Activated CD4-positive, alpha-beta T cell treated with anti-CD3 and anti-CD28 coated beads, Interleukin-2, amount 10 ng/mL, durations not matched to agents 7 days and 5 days (primary cell): Measurements from ENCODE around the gene DHX35. TPM values are rescaled to one million over a fixed set of nuclear protein-coding genes. Genes with fewer than 3 reads are reported as not detected.

ENCODE experiments used
- CTCF ChIA-PET: fragments of 350-600 bp; sonication (Branson Sonifier 250); formaldehyde crosslinking; loops from one replicate; lab custom pipeline; 2021; ENCODE audit warnings: antibody characterized with exemption; lab: Charles Lee
- POLR2A ChIA-PET: fragments of 350-600 bp; sonication (Branson Sonifier 250); formaldehyde crosslinking; loops from one replicate; lab custom pipeline; 2021; ENCODE audit warnings: antibody characterized with exemption; lab: Charles Lee
- DNase-seq: peaks from one replicate; pipeline ENCODE4 v3.0.0-alpha.2; 2020
- H3K27ac Mint-ChIP-seq: one replicate; pipeline ENCODE4 v1.8.0; 2021; ENCODE audit warnings: mild to moderate bottlenecking, moderate library complexity, mixed read lengths
- H3K27me3 Mint-ChIP-seq: one replicate; pipeline ENCODE4 v1.8.0; 2021; ENCODE audit warnings: mixed read lengths
- H3K36me3 Mint-ChIP-seq: one replicate; pipeline ENCODE4 v1.8.0; 2021; ENCODE audit warnings: low read depth, mixed read lengths
- H3K4me1 Mint-ChIP-seq: one replicate; pipeline ENCODE4 v1.8.0; 2021; ENCODE audit warnings: mixed read lengths
- H3K4me3 Mint-ChIP-seq: one replicate; pipeline ENCODE4 v1.8.0; 2021; ENCODE audit warnings: mild to moderate bottlenecking, moderate library complexity, mixed read lengths
- H3K9me3 Mint-ChIP-seq: one replicate; pipeline ENCODE4 v1.8.0; 2021; ENCODE audit warnings: mixed read lengths
- total RNA-seq, 2 experiments: library from RNA; stranded (reverse); gene quantifications; one replicate each; pipeline ENCODE4 v1.2.3, GENCODE V29; 2021

Gene DHX35
- total RNA-seq, 2 experiments from 2014 or later: 8.8 to 10.3 TPM

- H3K27me3 Mint-ChIP-seq: no peaks in the 10 kb centered on the region
- no peaks in the 10 kb centered on the region for H3K9me3 Mint-ChIP-seq
- H3K4me3 Mint-ChIP-seq: no peak overlapping the region
- CTCF ChIA-PET: interaction anchor here (0.6 kb wide), 1 partner anchor 11 kb away, joined by 3 read pairs; no protein-coding TSS in a partner anchor
- POLR2A ChIA-PET: no interaction called here
- DNase-seq: no peak
- H3K4me1 Mint-ChIP-seq: peaks cover 33% of the 10 kb centered on the region
- H3K27ac Mint-ChIP-seq: no peak overlapping the region
- peaks cover 64% of the 10 kb centered on the region for H3K36me3 Mint-ChIP-seq
Observed at GRCh38 chr20:39016041-39016440, 53.9 kb downstream of the DHX35 start.

- POLR2A ChIA-PET: no interaction called here
- H3K27ac Mint-ChIP-seq: no peak overlapping the region
- peaks cover 63% of the 10 kb centered on the region for H3K36me3 Mint-ChIP-seq
- H3K27me3 Mint-ChIP-seq: no peaks in the 10 kb centered on the region
- no peak for DNase-seq
- no peaks in the 10 kb centered on the region for H3K9me3 Mint-ChIP-seq
- CTCF ChIA-PET: interaction anchor here (0.6 kb wide), 1 partner anchor 12 kb away, joined by 3 read pairs; no protein-coding TSS in a partner anchor
- no peak overlapping the region for H3K4me3 Mint-ChIP-seq
- peaks cover 33% of the 10 kb centered on the region for H3K4me1 Mint-ChIP-seq
Observed at GRCh38 chr20:39016506-39016905, 54.4 kb downstream of the DHX35 start.

- no peaks in the 10 kb centered on the region for H3K9me3 Mint-ChIP-seq
- H3K4me1 Mint-ChIP-seq: peaks cover 43% of the 10 kb centered on the region
- no peak for DNase-seq
- CTCF ChIA-PET: no interaction called here
- H3K27ac Mint-ChIP-seq: no peak overlapping the region
- POLR2A ChIA-PET: no interaction called here
- no peaks in the 10 kb centered on the region for H3K27me3 Mint-ChIP-seq
- H3K4me3 Mint-ChIP-seq: no peak overlapping the region
- peaks cover 78% of the 10 kb centered on the region for H3K36me3 Mint-ChIP-seq
Observed at GRCh38 chr20:39019027-39019426, 56.9 kb downstream of the DHX35 start.

GRCh38 chr20:39019805-39020325, 57.7 kb downstream of the DHX35 start:
- Mint-ChIP-seq H3K36me3 (peaks cover 76% of the 10 kb centered on the region), H3K27ac (no peak overlapping the region), H3K27me3 (no peaks in the 10 kb centered on the region), H3K4me3 (no peak overlapping the region), H3K9me3 (no peaks in the 10 kb centered on the region), H3K4me1 (peaks cover 41% of the 10 kb centered on the region)
- ChIA-PET CTCF (no interaction called here), POLR2A (no interaction called here)
- no peak for DNase-seq

GRCh38 chr20:39021748-39022147, 59.6 kb downstream of the DHX35 start:
- no peak for DNase-seq
- CTCF ChIA-PET: interaction anchor here (0.7 to 1.7 kb wide), 7 partner anchors 8 to 376 kb away, joined by 3 to 6 read pairs (median 3); no protein-coding TSS in a partner anchor
- H3K4me1 Mint-ChIP-seq: peaks cover 48% of the 10 kb centered on the region
- no peak overlapping the region for H3K27ac Mint-ChIP-seq
- H3K4me3 Mint-ChIP-seq: no peak overlapping the region
- peaks cover 76% of the 10 kb centered on the region for H3K36me3 Mint-ChIP-seq
- H3K9me3 Mint-ChIP-seq: no peaks in the 10 kb centered on the region
- H3K27me3 Mint-ChIP-seq: no peaks in the 10 kb centered on the region
- POLR2A ChIA-PET: interaction anchor here (0.6 kb wide), 1 partner anchor 24 kb away, joined by 3 read pairs; no protein-coding TSS in a partner anchor

- ChIA-PET CTCF (interaction anchor here (1.4 kb wide), 1 partner anchor 24 kb away, joined by 4 read pairs; no protein-coding TSS in a partner anchor), POLR2A (no interaction called here)
- Mint-ChIP-seq H3K9me3 (no peaks in the 10 kb centered on the region), H3K4me3 (peak overlapping the region; percentile 0), H3K27me3 (no peaks in the 10 kb centered on the region), H3K36me3 (peaks cover 48% of the 10 kb centered on the region), H3K4me1 (peaks cover 35% of the 10 kb centered on the region), H3K27ac (peak overlapping the region; percentile 77)
- DNase-seq: peak; percentile 41
Observed at GRCh38 chr20:39025883-39026282, 63.7 kb downstream of the DHX35 start.

GRCh38 chr20:39029364-39029763, 67.2 kb downstream of the DHX35 start:
- Mint-ChIP-seq H3K27me3 (no peaks in the 10 kb centered on the region), H3K27ac (no peak overlapping the region), H3K4me1 (peaks cover 23% of the 10 kb centered on the region), H3K36me3 (peaks cover 28% of the 10 kb centered on the region), H3K4me3 (no peak overlapping the region), H3K9me3 (no peaks in the 10 kb centered on the region)
- ChIA-PET POLR2A (interaction anchor here (0.5 kb wide), 1 partner anchor 37 kb away, joined by 3 read pairs; no protein-coding TSS in a partner anchor), CTCF (interaction anchor here (1.2 to 2.1 kb wide), 2 partner anchors 16 to 67 kb away, joined by 4 to 5 read pairs; partner anchors contain the start of gene DHX35)
- no peak for DNase-seq

GRCh38 chr20:39032997-39033396, 70.9 kb downstream of the DHX35 start:
- H3K9me3 Mint-ChIP-seq: no peaks in the 10 kb centered on the region
- DNase-seq: no peak
- peak overlapping the region; percentile 41 for H3K27ac Mint-ChIP-seq
- POLR2A ChIA-PET: no interaction called here
- peaks cover 9% of the 10 kb centered on the region for H3K36me3 Mint-ChIP-seq
- no peak overlapping the region for H3K4me3 Mint-ChIP-seq
- no peaks in the 10 kb centered on the region for H3K4me1 Mint-ChIP-seq
- CTCF ChIA-PET: interaction anchor here (0.7 to 3.1 kb wide), 3 partner anchors 14 to 384 kb away, joined by 3 to 8 read pairs (median 3); no protein-coding TSS in a partner anchor
- H3K27me3 Mint-ChIP-seq: no peaks in the 10 kb centered on the region

GRCh38 chr20:39036011-39036410, 73.9 kb downstream of the DHX35 start:
- Mint-ChIP-seq H3K27me3 (no peaks in the 10 kb centered on the region), H3K4me3 (no peak overlapping the region), H3K27ac (no peak overlapping the region), H3K9me3 (no peaks in the 10 kb centered on the region), H3K36me3 (peaks cover 13% of the 10 kb centered on the region), H3K4me1 (no peaks in the 10 kb centered on the region)
- DNase-seq: no peak
- POLR2A ChIA-PET: no interaction called here
- CTCF ChIA-PET: interaction anchor here (0.9 kb wide), 1 partner anchor 13 kb away, joined by 4 read pairs; no protein-coding TSS in a partner anchor

GRCh38 chr20:39036851-39037250, 74.7 kb downstream of the DHX35 start:
- H3K4me1 Mint-ChIP-seq: no peaks in the 10 kb centered on the region
- POLR2A ChIA-PET: no interaction called here
- CTCF ChIA-PET: interaction anchor here (0.6 to 1.5 kb wide), 5 partner anchors 11 to 115 kb away, joined by 3 to 4 read pairs (median 3); no protein-coding TSS in a partner anchor
- H3K27me3 Mint-ChIP-seq: no peaks in the 10 kb centered on the region
- no peak overlapping the region for H3K27ac Mint-ChIP-seq
- peaks cover 13% of the 10 kb centered on the region for H3K36me3 Mint-ChIP-seq
- no peaks in the 10 kb centered on the region for H3K9me3 Mint-ChIP-seq
- no peak for DNase-seq
- H3K4me3 Mint-ChIP-seq: no peak overlapping the region

GRCh38 chr20:39038047-39038446, 75.9 kb downstream of the DHX35 start:
- no peak overlapping the region for H3K27ac Mint-ChIP-seq
- POLR2A ChIA-PET: no interaction called here
- peaks cover 13% of the 10 kb centered on the region for H3K36me3 Mint-ChIP-seq

GRCh38 chr20:39038495-39038894, 76.4 kb downstream of the DHX35 start:
- Mint-ChIP-seq H3K4me3 (no peak overlapping the region), H3K9me3 (no peaks in the 10 kb centered on the region), H3K27ac (no peak overlapping the region), H3K27me3 (no peaks in the 10 kb centered on the region), H3K4me1 (no peaks in the 10 kb centered on the region), H3K36me3 (peaks cover 13% of the 10 kb centered on the region)
- CTCF ChIA-PET: interaction anchor here (1.0 to 2.9 kb wide), 2 partner anchors 11 to 367 kb away, joined by 5 to 11 read pairs; no protein-coding TSS in a partner anchor
- no peak for DNase-seq
- POLR2A ChIA-PET: no interaction called here

More at GRCh38 chr20:39038047-39038446, 75.9 kb downstream of the DHX35 start:
- DNase-seq: no peak
- Mint-ChIP-seq H3K9me3 (no peaks in the 10 kb centered on the region), H3K4me1 (no peaks in the 10 kb centered on the region), H3K27me3 (no peaks in the 10 kb centered on the region), H3K4me3 (no peak overlapping the region)
- CTCF ChIA-PET: interaction anchor here (0.6 to 2.9 kb wide), 5 partner anchors 10 to 366 kb away, joined by 3 to 11 read pairs (median 3); no protein-coding TSS in a partner anchor

GRCh38 chr20:39039261-39039660, 77.1 kb downstream of the DHX35 start:
- Mint-ChIP-seq H3K4me1 (no peaks in the 10 kb centered on the region), H3K36me3 (peaks cover 13% of the 10 kb centered on the region), H3K27ac (no peak overlapping the region), H3K27me3 (no peaks in the 10 kb centered on the region), H3K9me3 (no peaks in the 10 kb centered on the region), H3K4me3 (no peak overlapping the region)
- POLR2A ChIA-PET: no interaction called here
- DNase-seq: no peak
- CTCF ChIA-PET: interaction anchor here (2.9 kb wide), 1 partner anchor 10 kb away, joined by 11 read pairs; no protein-coding TSS in a partner anchor
